DMS 273 (cell line): Measurements from ENCODE around the gene SCPEP1.

ENCODE experiments used
- DNase-seq: peaks from one replicate; lab custom pipeline; 2025; ENCODE audit not compliant: unreplicated experiment; lab: John Stamatoyannopoulos, UW

SCPEP1 gene

DNA sequence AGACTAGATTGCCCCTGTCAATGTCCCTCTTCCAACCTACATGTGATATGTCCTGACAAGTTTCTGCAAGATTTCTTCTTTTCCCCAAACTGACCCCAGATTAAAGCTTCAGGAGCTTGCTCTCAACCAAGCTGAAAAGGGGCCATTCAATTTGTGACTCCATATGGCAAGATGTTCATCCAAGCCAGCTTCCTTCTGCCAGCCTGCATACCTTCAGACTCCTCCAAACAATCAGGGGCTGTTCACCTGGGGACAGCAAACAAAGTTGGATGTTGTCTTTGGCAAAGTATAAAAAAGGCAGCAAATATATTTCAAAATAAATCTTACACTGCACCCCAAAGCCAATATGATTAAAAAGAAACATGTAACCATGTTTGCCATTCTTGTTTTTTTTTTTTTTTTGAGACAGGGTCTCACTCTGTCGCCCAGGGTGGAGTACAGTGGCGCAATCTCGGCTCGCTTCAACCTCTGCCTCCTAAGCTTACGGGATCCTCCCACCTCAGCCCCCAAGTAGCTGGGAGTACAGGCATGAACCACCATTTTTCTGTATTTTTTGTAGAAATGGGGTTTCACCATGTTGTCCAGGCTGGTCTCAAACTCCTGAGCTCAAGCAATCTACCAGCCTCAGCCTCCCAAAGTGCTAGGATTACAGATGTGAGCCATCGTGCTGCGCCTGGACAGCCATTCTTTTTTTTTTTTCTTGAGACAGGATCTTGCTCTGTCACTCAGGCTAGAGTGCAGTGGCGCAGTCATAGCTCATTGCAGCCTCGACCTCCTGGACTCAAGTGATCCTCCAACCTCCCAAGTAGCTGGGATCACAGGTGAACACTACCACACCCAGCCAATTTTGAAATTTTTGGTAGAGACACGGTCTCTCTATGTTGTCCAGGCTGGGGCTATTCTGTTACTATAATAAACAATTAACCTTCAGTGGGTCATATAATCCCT, 57.1 kb downstream of the SCPEP1 start:
- no peak for DNase-seq

- DNase-seq = peak; percentile 58
Observed at GRCh38 chr17:57035971-57036481, 58.1 kb downstream of the SCPEP1 start.

- no peak for DNase-seq
Observed at GRCh38 chr17:57037411-57037810, 59.5 kb downstream of the SCPEP1 start.

GRCh38 chr17:57038486-57038885, 60.6 kb downstream of the SCPEP1 start:
- DNase-seq = no peak

DNA sequence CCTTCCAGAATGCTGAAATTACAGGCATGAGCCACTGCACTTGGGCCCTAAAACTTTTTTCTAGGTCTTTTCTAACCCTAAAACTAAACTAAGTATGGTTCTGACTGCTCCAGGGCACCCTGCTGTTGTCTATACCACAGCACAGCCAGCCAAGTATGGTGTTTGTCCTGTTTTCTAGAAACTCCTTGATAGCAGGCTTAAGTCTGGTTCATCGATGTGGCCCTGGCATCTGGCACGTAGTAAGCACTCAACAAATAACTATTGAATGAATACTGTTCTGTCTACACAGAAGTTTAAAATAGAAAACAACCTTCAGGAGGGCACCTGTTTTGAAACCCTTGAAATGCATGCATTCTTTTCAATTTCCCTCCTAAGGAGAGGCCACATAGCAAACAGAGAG, 62.6 kb downstream of the SCPEP1 start:
- no peak for DNase-seq

- no peak for DNase-seq
Observed at GRCh38 chr17:57043276-57043675, 65.3 kb downstream of the SCPEP1 start.

GRCh38 chr17:57044976-57045867, 67.3 kb downstream of the SCPEP1 start:
- no peak for DNase-seq

DNA sequence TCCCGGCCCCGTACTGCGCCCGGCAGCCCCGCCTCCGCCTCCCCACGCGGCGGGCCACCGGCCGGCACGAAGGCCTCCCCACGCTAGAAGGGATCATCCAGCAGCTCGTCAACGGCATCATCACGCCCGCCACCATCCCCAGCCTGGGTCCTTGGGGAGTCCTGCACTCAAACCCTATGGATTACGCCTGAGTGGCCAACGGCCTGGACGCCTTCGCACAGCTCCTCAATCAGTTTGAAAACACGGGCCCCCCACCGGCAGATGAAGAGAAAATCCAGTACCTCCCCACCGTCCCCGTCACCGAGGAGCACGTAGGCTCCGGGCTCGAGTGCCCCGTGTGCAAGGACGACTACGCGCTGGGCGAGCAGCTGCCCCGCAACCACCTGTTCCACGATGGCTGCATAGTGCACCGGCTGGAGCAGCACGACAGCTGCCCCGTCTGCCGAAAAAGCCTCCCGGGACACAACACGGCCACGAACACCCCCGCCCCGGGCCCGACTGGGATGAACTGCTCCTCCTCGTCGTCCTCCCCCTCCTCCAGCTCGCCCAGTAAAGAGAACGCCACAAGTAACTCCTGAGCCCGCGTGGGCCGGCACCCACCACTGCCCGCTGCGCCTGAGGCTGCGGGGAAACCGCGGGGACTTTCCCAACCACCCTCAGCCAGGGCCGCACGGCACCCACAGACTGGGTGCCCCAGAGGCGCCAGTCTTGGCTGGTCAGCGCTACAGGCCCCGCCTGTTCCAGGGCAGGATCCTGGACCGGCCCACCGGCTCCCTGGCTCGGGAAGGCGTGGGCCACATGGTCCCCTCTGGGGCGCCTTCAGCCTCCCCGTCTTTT, 68.2 kb downstream of the SCPEP1 start:
- DNase-seq = peak; percentile 41

- DNase-seq = no peak
Observed at GRCh38 chr17:57046749-57047148, 68.8 kb downstream of the SCPEP1 start.

GRCh38 chr17:57048096-57048495, 70.2 kb downstream of the SCPEP1 start:
- no peak for DNase-seq

- DNase-seq = no peak
Observed at GRCh38 chr17:57050306-57050705, 72.4 kb downstream of the SCPEP1 start.

GRCh38 chr17:57051886-57052361, 74.0 kb downstream of the SCPEP1 start:
- DNase-seq = peak; percentile 28
